H1 (cell line): ENCODE measurements around the gene NFIC. TPM values are rescaled to one million over a fixed set of nuclear protein-coding genes. Genes with fewer than 3 reads are reported as not detected.

Source experiments
- BRCA1 ChIP-seq: IDR thresholded peaks from 2 replicates; pipeline ENCODE4 v1.6.1; 2012; ENCODE audit warnings: low read depth, low read length, improper control_type of control experiment
- CHD2 ChIP-seq: IDR thresholded peaks from 2 replicates; pipeline ENCODE4 v1.6.1; 2012; ENCODE audit warnings: low read length, improper control_type of control experiment
- CHD7 ChIP-seq: fragments of 300-600 bp; sonication (generic); IDR thresholded peaks from 2 replicates; pipeline ENCODE4 v1.7.1; 2012; ENCODE audit warnings: low read length, moderate library complexity, mild to moderate bottlenecking, inconsistent platforms; ENCODE audit not compliant: insufficient replicate concordance
- HDAC2 ChIP-seq, 2 experiments: fragments of 300-600 bp in 1 of 2; sonication (generic) in 1 of 2; IDR thresholded peaks; 2 replicates each; pipeline ENCODE4 v1.6.1; 2011 to 2012; ENCODE audit warnings: low read depth in 2 of 2, low read length in 2 of 2, mild to moderate bottlenecking in 2 of 2, moderate library complexity in 2 of 2, borderline replicate concordance in 1 of 2, inconsistent platforms in 1 of 2
- polyA plus RNA-seq, 7 experiments: library from polyadenylated mRNA; depleted of rRNA in 3 of 7; stranded (reverse) in 5 of 7; unstranded in 2 of 7; fragments of >200 nt in 5 of 7; fragments of 200-250 nt in 2 of 7; gene quantifications; 1 replicate in 5 of 7; 2 replicates in 1 of 7; 4 replicates in 1 of 7; pipeline versions ENCODE4 v1.2.1 to v1.2.3, GENCODE V29; 2011 to 2013; ENCODE audit warnings: missing spikeins in 2 of 7, mixed read lengths in 2 of 7
- total RNA-seq: library from RNA; stranded (reverse); fragmentation: NEBNext Ultra II Directional; extraction: Animal tissue kit (Norgen Biotek cat#: 25700); gene quantifications from 2 replicates; pipeline ENCODE4 v1.2.1, GENCODE V29; 2021
- TF ChIP-seq, protein P1 (sequence below), 3 experiments: IDR thresholded peaks; 1 replicate in 2 of 3; 2 replicates in 1 of 3; pipeline versions ENCODE4 v1.5.1 to v1.6.1; 2011; ENCODE audit warnings: low read length in 3 of 3, mild to moderate bottlenecking in 3 of 3, inconsistent platforms in 2 of 3, low read depth in 1 of 3, moderate library complexity in 1 of 3; ENCODE audit not compliant: insufficient read depth in 1 of 3; ENCODE audit errors: control extremely low read depth in 1 of 3

Gene NFIC
- total and polyA plus RNA-seq, 2 of the 8 experiments (the other 6 are each of a cell fraction or from before 2014, with no cell fraction given): 0.56 to 3.2 TPM

DNA sequence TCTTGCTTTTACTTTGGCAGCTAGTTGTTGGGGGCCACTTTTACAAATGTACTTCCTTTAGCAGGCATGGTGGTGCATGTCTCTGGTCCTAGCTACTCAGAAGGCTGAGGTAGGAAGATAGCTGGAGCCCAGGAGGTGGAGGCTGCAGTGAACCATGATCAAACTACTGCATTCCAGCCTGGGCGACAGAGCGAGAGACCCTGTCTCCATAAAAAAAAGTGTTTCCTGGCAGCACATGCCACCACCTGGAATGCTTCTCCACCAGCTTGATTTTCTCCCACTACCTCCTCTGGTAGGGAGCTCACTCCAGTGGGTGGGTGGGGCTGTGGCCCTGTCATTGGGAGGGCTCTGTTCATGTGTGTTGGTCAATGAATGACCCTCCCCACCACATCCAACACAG, 152.3 kb downstream of the NFIC start (continued):
- no peak for TF ChIP-seq CHD7
- TF ChIP-seq HDAC2 (IDR thresholded peaks at IDR 0.05; ENCODE audit: borderline replicate concordance in 1 of 2, low read depth in 2 of 2, low read length in 2 of 2): no peak
- TF ChIP-seq BRCA1: no peak
- TF ChIP-seq CHD2: no peak
- TF ChIP-seq, protein P1, sequence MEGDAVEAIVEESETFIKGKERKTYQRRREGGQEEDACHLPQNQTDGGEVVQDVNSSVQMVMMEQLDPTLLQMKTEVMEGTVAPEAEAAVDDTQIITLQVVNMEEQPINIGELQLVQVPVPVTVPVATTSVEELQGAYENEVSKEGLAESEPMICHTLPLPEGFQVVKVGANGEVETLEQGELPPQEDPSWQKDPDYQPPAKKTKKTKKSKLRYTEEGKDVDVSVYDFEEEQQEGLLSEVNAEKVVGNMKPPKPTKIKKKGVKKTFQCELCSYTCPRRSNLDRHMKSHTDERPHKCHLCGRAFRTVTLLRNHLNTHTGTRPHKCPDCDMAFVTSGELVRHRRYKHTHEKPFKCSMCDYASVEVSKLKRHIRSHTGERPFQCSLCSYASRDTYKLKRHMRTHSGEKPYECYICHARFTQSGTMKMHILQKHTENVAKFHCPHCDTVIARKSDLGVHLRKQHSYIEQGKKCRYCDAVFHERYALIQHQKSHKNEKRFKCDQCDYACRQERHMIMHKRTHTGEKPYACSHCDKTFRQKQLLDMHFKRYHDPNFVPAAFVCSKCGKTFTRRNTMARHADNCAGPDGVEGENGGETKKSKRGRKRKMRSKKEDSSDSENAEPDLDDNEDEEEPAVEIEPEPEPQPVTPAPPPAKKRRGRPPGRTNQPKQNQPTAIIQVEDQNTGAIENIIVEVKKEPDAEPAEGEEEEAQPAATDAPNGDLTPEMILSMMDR (IDR thresholded peaks at IDR 0.05; ENCODE audit: control extremely low read depth in 1 of 3, insufficient read depth in 1 of 3, low read depth in 1 of 3, low read length in 3 of 3): no peak
